Heart right ventricle (tissue), 16 donors: ENCODE results near the gene CFB. TPM values are rescaled to one million over a fixed set of nuclear protein-coding genes. Genes with fewer than 3 reads are reported as not detected.
A peak's percentile ranks its signal among the peaks of the same experiment; 100 is the strongest.
"Not testable (repeated sequence)": the region's sequence is repeated elsewhere in the genome, so short reads cannot be mapped to it uniquely, and the experiment has no call there.

Experiments used
- ATAC-seq, 8 donors: fragments of 200-7000 bp; cut with Tn5 transposase; one replicate each; pipeline ENCODE4 v1.9.1; 2020; ENCODE audit warnings: mild to moderate bottlenecking in 8 of 8, moderate library complexity in 8 of 8, moderate number of reproducible peaks in 1 of 8
- DNase-seq, 2 donors: peaks; one replicate each; pipeline ENCODE4 v3.0.0-alpha.2; 2020
- H3K27ac ChIP-seq, 10 donors: fragments of 200-600 bp; sonication (generic) in 2 of 10; one replicate each; pipeline versions ENCODE4 v1.5.0 to v1.8.0; 2020 to 2022; ENCODE audit warnings: mild to moderate bottlenecking in 3 of 10
- H3K27me3 ChIP-seq, 7 donors: fragments of 200-600 bp; one replicate each; pipeline ENCODE4 v1.8.0; 2021 to 2022; ENCODE audit warnings: mild to moderate bottlenecking in 2 of 7
- H3K36me3 ChIP-seq, 9 donors: fragments of 200-600 bp; sonication (generic) in 1 of 9; one replicate each; pipeline versions ENCODE4 v1.5.0 to v1.8.0; 2020 to 2022; ENCODE audit warnings: mild to moderate bottlenecking in 2 of 9
- H3K4me1 ChIP-seq, 9 donors: fragments of 200-600 bp; sonication (generic) in 1 of 9; one replicate each; pipeline versions ENCODE4 v1.5.0 to v1.8.0; 2020 to 2022; ENCODE audit warnings: mild to moderate bottlenecking in 4 of 9
- H3K4me3 ChIP-seq, 10 donors: fragments of 200-600 bp; sonication (generic) in 2 of 10; one replicate each; pipeline versions ENCODE4 v1.5.0 to v1.8.0; 2020 to 2022; ENCODE audit warnings: mild to moderate bottlenecking in 7 of 10, moderate library complexity in 2 of 10
- H3K9me3 ChIP-seq, 11 donors: fragments of 200-600 bp in 10 of 11; sonication (generic) in 2 of 11; one replicate each; pipeline versions ENCODE4 v1.5.0 to v1.8.0; 2013 to 2022; ENCODE audit warnings: mild to moderate bottlenecking in 2 of 11, control low read depth in 1 of 11, moderate library complexity in 1 of 11
- CTCF ChIP-seq, 9 donors: fragments of 200-600 bp; sonication (generic) in 2 of 9; IDR thresholded peaks; one replicate each; pipeline versions ENCODE4 v1.5.0 to v1.8.0; 2021 to 2022; ENCODE audit warnings: antibody characterized with exemption in 9 of 9, mild to moderate bottlenecking in 5 of 9, moderate library complexity in 1 of 9
- WGBS, 2 donors: extraction: QIAGEN DNeasy Blood & Tissue Kit; methylation state at CpG; one replicate each; pipeline ENCODE4 v1.1.7; 2013; ENCODE audit warnings: inconsistent platforms in 1 of 2; 5-methylcytosine and 5-hydroxymethylcytosine counted together
- intact Hi-C, 10 donors: fragments of 100-400 bp; cut with DNase I; formaldehyde crosslinking; loops; one replicate each; pipeline versions ENCODE4 v1.11.1 to v1.14.2; 2022
- polyA plus RNA-seq, 2 donors: library from polyadenylated mRNA; stranded (reverse); fragments of 200-250 nt; gene quantifications; one replicate each; pipeline ENCODE4 v1.2.3, GENCODE V29; 2013
- total RNA-seq, 10 donors: library from RNA; stranded (reverse); fragmentation: NEBNext Ultra II Directional in 3 of 10; extraction: Animal tissue kit (Norgen Biotek cat#: 25700) in 3 of 10; gene quantifications; one replicate each; pipeline versions ENCODE4 v1.2.1 to v1.2.4, GENCODE V29; 2021 to 2023
- donor health status: Arrhythmogenic right ventricular cardiomyopathy.
- donor health status: ischemic (EF 13 %, LVEDD 7.1; RV severe dilation, severe dysfunction).
- donor health status: healthy with polysubstance abuse.
- donor health status: DM: no; HTN: yes; CAD: no.
- donor health status: DM: no; HTN: no; CAD: no.
- donor health status: ischemic (EF 25% LVEDD 6.9; RV normal size, moderate dysfunction).
- donor health status: ischemic (EF 25% LVEDD 5.7; RV mildly dilated, moderate dysfunction).
- donor health status: healthy.
- donor health status: DM: yes; HTN: yes; CAD: no.
- donor health status: Ischemic cardiomyopathy.
- donor health status: ischemic (EF 35%, LVEDD 5.7; RV mildly dilated, moderate dysfunction).
- donor health status: nonischemic (EF 11% LVEDD 7.7; RV severe dilation, severe dysfunction).
- donor health status: DM: yes; HTN: yes; CAD: no.
- donor health status: PGD.
- donor health status: ischemic (EF 29% LVEDD 5.4; RV normal size, mild dysfunction).
- donor health status: nonischemic (EF 23%, LVEDD 6.1; RV moderate dilation, normal function).

The CFB gene
- total and polyA plus RNA-seq, 12 donors, result 2.8 to 24.4 (median 6.0) TPM

DNA sequence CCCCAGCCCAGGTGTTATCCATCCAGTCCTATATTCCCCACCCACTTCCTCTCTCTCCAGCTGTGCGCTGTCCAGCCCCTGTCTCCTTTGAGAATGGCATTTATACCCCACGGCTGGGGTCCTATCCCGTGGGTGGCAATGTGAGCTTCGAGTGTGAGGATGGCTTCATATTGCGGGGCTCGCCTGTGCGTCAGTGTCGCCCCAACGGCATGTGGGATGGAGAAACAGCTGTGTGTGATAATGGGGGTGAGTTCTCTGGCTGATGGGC, 17.3 kb upstream of the CFB start:
- no peak for TF ChIP-seq CTCF (IDR thresholded peaks at IDR 0.05)
- 76 to 80% methylated on average over 9 of the region's 9 CpGs for whole genome bisulfite sequencing, 2 donors
- Histone ChIP-seq H3K4me1 (peaks cover 0 to 22% (median 0%) of the 10 kb centered on the region in 9 donors), H3K4me3 (peak overlapping the region in 1 of 10 donors; percentile 52), H3K36me3 (no peaks in the 10 kb centered on the region), H3K27ac (no peak overlapping the region), H3K27me3 (no peaks in the 10 kb centered on the region), H3K9me3 (no peaks in the 10 kb centered on the region)
- DNase-seq, result no peak
- ATAC-seq, result no peak
- intact Hi-C loops, result no loop called here

- intact Hi-C loops, result no loop called here
- TF ChIP-seq CTCF (IDR thresholded peaks at IDR 0.05), result no peak
Observed at GRCh38 chr6:31930962-31931361, 14.9 kb upstream of the CFB start.

DNA sequence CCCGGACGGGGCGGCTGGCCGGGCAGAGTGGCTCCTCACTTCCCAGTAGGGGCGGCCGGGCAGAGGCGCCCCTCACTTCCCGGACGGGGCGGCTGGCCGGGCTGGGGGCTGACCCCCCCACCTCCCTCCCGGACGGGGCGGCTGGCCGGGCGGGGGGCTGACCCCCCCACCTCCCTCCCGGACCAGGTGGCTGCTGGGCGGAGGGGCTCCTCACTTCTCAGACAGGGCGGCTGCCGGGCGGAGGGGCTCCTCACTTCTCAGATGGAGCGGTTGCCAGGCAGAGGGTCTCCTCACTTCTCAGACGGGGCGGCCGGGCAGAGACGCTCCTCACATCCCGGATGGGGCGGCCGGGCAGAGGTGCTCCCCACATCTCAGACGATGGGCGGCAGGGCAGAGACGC, 13.8 kb upstream of the CFB start:
- H3K4me3 ChIP-seq, H3K27ac ChIP-seq, ATAC-seq, DNase-seq, intact Hi-C loops, H3K9me3 ChIP-seq, H3K27me3 ChIP-seq, H3K36me3 ChIP-seq: not testable (repeated sequence)
- WGBS, 2 donors, result 88 to 95% methylated on average over 13 to 32 of the region's 32 CpGs
- H3K4me1 ChIP-seq, result peaks cover 0 to 18% (median 0%) of the 10 kb centered on the region in 9 donors

More at GRCh38 chr6:31930962-31931361, 14.9 kb upstream of the CFB start:
- peaks cover 0 to 22% (median 0%) of the 10 kb centered on the region in 9 donors for H3K4me1 ChIP-seq
- no peaks in the 10 kb centered on the region for H3K36me3 ChIP-seq
- no peak overlapping the region for H3K27ac ChIP-seq
- H3K27me3 ChIP-seq, result no peaks in the 10 kb centered on the region
- 81 to 84% methylated on average over 1 of the region's 1 CpG for WGBS, 2 donors
- H3K4me3 ChIP-seq, result no peak overlapping the region
- no peaks in the 10 kb centered on the region for H3K9me3 ChIP-seq
- ATAC-seq, result no peak
- no peak for DNase-seq

- TF ChIP-seq CTCF (IDR thresholded peaks at IDR 0.05), result no peak
- H3K4me1 ChIP-seq, result peaks cover 0 to 8% (median 0%) of the 10 kb centered on the region in 9 donors
- 87 to 89% methylated on average over 19 of the region's 19 CpGs for WGBS, 2 donors
- H3K9me3 ChIP-seq, result no peaks in the 10 kb centered on the region
- DNase-seq (no peak), ATAC-seq (peak in 1 of 8 donors; percentile 22)
- H3K27ac ChIP-seq, result no peak overlapping the region
- H3K36me3 ChIP-seq, result peaks cover 0 to under 1% (median 0%) of the 10 kb centered on the region in 9 donors
- intact Hi-C loops, result no loop called here
- no peaks in the 10 kb centered on the region for H3K27me3 ChIP-seq
- no peak overlapping the region for H3K4me3 ChIP-seq
Observed at GRCh38 chr6:31933537-31933936, 12.4 kb upstream of the CFB start.

DNA sequence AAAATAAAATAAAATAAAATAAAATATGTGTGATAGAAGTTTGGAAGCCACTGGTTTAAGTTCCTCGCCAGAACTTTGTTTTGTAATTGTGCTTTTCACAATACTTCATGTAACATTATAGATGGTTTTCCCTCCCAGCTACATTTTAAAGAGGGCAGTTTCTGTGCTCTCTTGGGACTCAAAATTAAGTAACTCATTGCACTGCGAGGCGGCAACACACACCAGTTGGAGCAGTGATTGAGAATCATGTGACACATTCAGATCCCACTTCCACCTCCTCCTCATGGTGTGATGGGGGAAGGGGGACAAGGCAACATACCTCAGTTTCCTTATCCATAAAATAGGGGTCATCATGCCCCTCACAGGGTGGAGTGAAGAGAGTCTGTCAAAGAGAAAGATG, 10.9 kb upstream of the CFB start:
- no peaks in the 10 kb centered on the region for H3K4me1 ChIP-seq
- no peaks in the 10 kb centered on the region for H3K27me3 ChIP-seq
- DNase-seq, result no peak
- peaks cover 0 to 15% (median 0%) of the 10 kb centered on the region in 9 donors for H3K36me3 ChIP-seq
- intact Hi-C loops, result no loop called here
- 71 to 75% methylated on average over 3 of the region's 3 CpGs for WGBS, 2 donors
- H3K9me3 ChIP-seq, result no peaks in the 10 kb centered on the region
- TF ChIP-seq CTCF (IDR thresholded peaks at IDR 0.05), result no peak
- H3K27ac ChIP-seq, result no peak overlapping the region
- no peak for ATAC-seq
- H3K4me3 ChIP-seq, result no peak overlapping the region
